Common myeloid progenitor, CD34-positive (primary cell): ENCODE measurements around the gene ROR1.
A peak's percentile ranks its signal among the peaks of the same experiment; 100 is the strongest.

ENCODE experiments used
- CTCF ChIA-PET: fragments of 350-600 bp; sonication (Branson Sonifier 250); formaldehyde crosslinking; loops from one replicate; lab custom pipeline; 2021; ENCODE audit warnings: antibody characterized with exemption; lab: Charles Lee
- POLR2A ChIA-PET: fragments of 350-600 bp; sonication (Branson Sonifier 250); formaldehyde crosslinking; loops from one replicate; lab custom pipeline; 2021; ENCODE audit warnings: antibody characterized with exemption; lab: Charles Lee
- DNase-seq, 3 donors: peaks; one replicate each; pipeline versions ENCODE4 v3.0.0 to v3.0.0-alpha.2; 2013
- H3K27ac ChIP-seq, 2 experiments: 1 replicate in 1 of 2; 2 replicates in 1 of 2; pipeline ENCODE4 v1.7.0; 2013; ENCODE audit warnings: inconsistent platforms in 2 of 2, low read length in 2 of 2, mild to moderate bottlenecking in 2 of 2, low read depth in 1 of 2, moderate library complexity in 1 of 2; ENCODE audit not compliant: severe bottlenecking in 2 of 2, insufficient read depth in 1 of 2, poor library complexity in 1 of 2
- H3K27me3 ChIP-seq, 5 experiments: replicated peaks in 2 of 5; 1 replicate in 3 of 5; 2 replicates in 2 of 5; pipeline versions ENCODE4 v1.6.1 to v1.7.0; 2013; ENCODE audit warnings: low read length in 4 of 5, mild to moderate bottlenecking in 2 of 5, moderate library complexity in 2 of 5, inconsistent platforms in 1 of 5; ENCODE audit not compliant: insufficient read depth in 5 of 5, control insufficient read depth in 4 of 5
- H3K36me3 ChIP-seq, 4 experiments: 1 replicate in 2 of 4; 2 replicates in 2 of 4; pipeline versions ENCODE4 v1.6.1 to v1.7.0; 2013; ENCODE audit warnings: low read length in 3 of 4, control low read depth in 1 of 4, mild to moderate bottlenecking in 1 of 4; ENCODE audit not compliant: control insufficient read depth in 4 of 4, insufficient read depth in 4 of 4
- H3K4me1 ChIP-seq, 4 experiments: 1 replicate in 3 of 4; 2 replicates in 1 of 4; pipeline versions ENCODE4 v1.6.1 to v1.7.1; 2013; ENCODE audit warnings: low read length in 3 of 4, mild to moderate bottlenecking in 3 of 4, control low read depth in 1 of 4, inconsistent platforms in 1 of 4, moderate library complexity in 1 of 4; ENCODE audit not compliant: control insufficient read depth in 4 of 4, insufficient read depth in 4 of 4; ENCODE audit errors: control extremely low read depth in 1 of 4
- H3K4me3 ChIP-seq, 7 experiments: 1 replicate in 4 of 7; 2 replicates in 3 of 7; pipeline versions ENCODE4 v1.5.1 to v1.7.0; 2013; ENCODE audit warnings: mild to moderate bottlenecking in 7 of 7, low read length in 6 of 7, moderate library complexity in 6 of 7, inconsistent platforms in 2 of 7, low read depth in 2 of 7, control low read depth in 1 of 7; ENCODE audit not compliant: insufficient read depth in 4 of 7, control insufficient read depth in 1 of 7; ENCODE audit errors: extremely low read depth in 1 of 7
- H3K9me3 ChIP-seq, 5 experiments: 1 replicate in 4 of 5; 2 replicates in 1 of 5; pipeline versions ENCODE4 v1.6.1 to v1.7.1; 2013; ENCODE audit warnings: low read length in 4 of 5, mild to moderate bottlenecking in 2 of 5, inconsistent platforms in 1 of 5, low read depth in 1 of 5, moderate library complexity in 1 of 5; ENCODE audit not compliant: control insufficient read depth in 4 of 5, insufficient read depth in 2 of 5; ENCODE audit errors: control extremely low read depth in 1 of 5
- WGBS: methylation state at CpG from one replicate; pipeline ENCODE4 v1.1.5; 2013; ENCODE audit not compliant: insufficient coverage; 5-methylcytosine and 5-hydroxymethylcytosine counted together

ROR1 gene

DNA sequence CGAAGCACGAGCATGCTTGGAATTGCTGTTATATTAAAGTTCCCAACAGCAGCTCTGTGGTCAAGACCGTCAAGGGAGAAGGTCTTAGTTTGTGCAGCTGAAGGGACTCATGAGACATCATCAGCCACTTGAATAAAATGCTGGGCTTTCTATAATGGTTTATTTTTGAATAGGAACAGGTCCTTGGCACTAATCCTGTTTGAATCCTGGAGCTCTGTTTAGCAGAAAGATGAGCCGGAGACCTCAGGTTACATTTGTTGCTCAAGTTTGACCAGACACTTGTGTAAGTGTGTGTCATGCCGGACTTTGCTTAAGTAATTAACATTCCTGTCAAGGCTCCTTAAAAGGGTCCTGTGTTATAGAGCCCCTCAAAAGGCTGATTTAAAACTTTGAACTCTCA, 186.5 kb downstream of the ROR1 start:
- DNase-seq, result no peak
- H3K4me1 ChIP-seq, result peaks cover 0 to 3% (median 1%) of the 10 kb centered on the region in 4 experiments
- H3K36me3 ChIP-seq, result no peaks in the 10 kb centered on the region
- CTCF ChIA-PET, result no interaction called here
- 96% methylated on average over 5 of the region's 5 CpGs for WGBS
- H3K27me3 ChIP-seq, result no peaks in the 10 kb centered on the region
- POLR2A ChIA-PET, result no interaction called here
- H3K27ac ChIP-seq, result no peak overlapping the region
- peaks cover 0 to 5% (median 1%) of the 10 kb centered on the region in 5 experiments for H3K9me3 ChIP-seq
- no peak overlapping the region for H3K4me3 ChIP-seq

DNA sequence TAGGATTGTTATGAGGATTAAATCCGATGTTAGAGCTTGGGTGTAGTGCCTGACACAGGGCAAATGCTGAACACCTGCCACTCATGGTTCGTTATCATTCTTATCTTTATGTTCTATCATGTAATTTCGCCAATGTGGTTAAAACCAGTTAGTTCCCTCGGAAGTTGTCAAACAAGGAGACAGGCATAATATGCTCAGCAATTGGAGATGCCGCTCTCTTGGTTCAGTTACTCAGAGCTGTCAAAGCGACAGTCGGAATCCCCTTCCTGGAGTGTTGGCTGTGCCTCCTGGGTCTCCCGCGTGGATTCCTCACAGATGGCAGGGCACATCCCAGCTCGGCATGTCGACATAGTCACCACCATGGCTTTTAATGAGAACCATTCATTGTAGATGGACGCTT, 192.2 kb downstream of the ROR1 start:
- Histone ChIP-seq H3K27ac (no peak overlapping the region), H3K27me3 (peaks cover 0 to 2% (median 0%) of the 10 kb centered on the region in 5 experiments), H3K36me3 (no peaks in the 10 kb centered on the region), H3K4me1 (peaks cover 3 to 8% (median 4%) of the 10 kb centered on the region in 4 experiments), H3K9me3 (no peaks in the 10 kb centered on the region), H3K4me3 (no peak overlapping the region)
- ChIA-PET POLR2A (no interaction called here), CTCF (no interaction called here)
- 65% methylated on average over 10 of the region's 12 CpGs for WGBS
- peak in 2 of 3 donors; percentile 14 to 51 for DNase-seq

DNA sequence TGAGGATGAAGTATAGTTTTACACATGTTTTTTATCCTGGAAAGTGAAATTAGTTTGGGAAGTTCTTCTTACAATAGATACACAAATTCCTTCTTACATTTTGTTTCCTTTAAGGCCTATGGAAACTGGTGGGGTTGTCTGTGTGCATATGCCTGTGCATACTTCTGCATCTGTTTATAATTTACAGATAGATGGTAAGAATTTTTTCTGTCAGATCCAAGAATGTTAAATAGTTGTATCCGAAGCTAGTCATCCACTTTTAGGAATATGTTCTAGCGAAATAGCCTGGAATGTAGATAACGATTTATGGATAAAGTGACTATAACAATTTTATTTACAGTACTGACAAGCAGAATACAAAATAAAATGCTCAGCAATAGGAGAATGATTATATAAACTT, 194.1 kb downstream of the ROR1 start:
- WGBS, result no CpG with 5 or more reads among the region's 3 CpGs
- H3K4me3 ChIP-seq, result no peak overlapping the region
- H3K27me3 ChIP-seq, result peaks cover 0 to 2% (median 0%) of the 10 kb centered on the region in 5 experiments
- H3K27ac ChIP-seq, result no peak overlapping the region
- H3K36me3 ChIP-seq, result no peaks in the 10 kb centered on the region
- peaks cover 3 to 8% (median 4%) of the 10 kb centered on the region in 4 experiments for H3K4me1 ChIP-seq
- ChIA-PET POLR2A (no interaction called here), CTCF (no interaction called here)
- H3K9me3 ChIP-seq, result no peaks in the 10 kb centered on the region
- no peak for DNase-seq

DNA sequence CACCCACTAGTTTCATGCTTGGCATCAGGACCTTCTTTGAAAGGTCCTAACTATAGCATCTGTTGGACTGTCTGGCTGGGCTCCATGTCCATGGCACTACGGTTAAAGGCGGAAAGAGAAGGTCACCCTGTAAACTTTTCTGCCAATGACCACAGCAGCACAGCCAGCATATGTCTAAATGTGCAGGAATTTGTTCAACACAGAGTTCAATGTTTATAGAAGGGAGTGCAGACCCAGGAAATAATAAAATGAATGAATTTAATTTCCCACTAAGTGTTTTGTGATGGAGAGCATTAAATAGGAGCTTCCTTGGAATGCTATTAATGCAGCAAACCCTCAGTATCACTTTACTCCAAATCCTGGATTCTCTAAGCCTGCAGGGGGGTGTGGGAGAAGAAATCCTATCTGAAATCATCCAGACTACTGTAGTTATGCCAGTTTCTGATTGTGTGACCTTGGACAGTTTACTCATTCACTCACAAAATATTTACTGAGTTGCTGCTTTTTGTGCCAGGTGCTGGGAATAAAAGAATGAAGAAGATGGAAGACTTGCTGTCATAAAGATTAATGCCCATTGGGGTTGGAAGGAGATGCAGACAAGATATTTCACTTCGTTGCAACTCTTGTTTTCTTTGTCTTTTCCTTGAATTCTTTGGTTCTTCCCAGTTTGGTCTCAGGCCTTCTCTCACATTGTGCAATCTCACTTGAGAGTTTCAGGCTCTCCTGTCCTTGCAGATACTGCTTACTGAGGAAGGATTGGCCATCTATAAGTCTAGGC, 195.0 kb downstream of the ROR1 start:
- Histone ChIP-seq H3K4me1 (peaks cover 3 to 8% (median 4%) of the 10 kb centered on the region in 4 experiments), H3K9me3 (no peaks in the 10 kb centered on the region), H3K36me3 (no peaks in the 10 kb centered on the region), H3K4me3 (no peak overlapping the region), H3K27me3 (peaks cover 0 to 2% (median 0%) of the 10 kb centered on the region in 5 experiments), H3K27ac (no peak overlapping the region)
- CTCF ChIA-PET, result no interaction called here
- WGBS, result 96% methylated on average over 3 of the region's 3 CpGs
- POLR2A ChIA-PET, result no interaction called here
- no peak for DNase-seq

DNA sequence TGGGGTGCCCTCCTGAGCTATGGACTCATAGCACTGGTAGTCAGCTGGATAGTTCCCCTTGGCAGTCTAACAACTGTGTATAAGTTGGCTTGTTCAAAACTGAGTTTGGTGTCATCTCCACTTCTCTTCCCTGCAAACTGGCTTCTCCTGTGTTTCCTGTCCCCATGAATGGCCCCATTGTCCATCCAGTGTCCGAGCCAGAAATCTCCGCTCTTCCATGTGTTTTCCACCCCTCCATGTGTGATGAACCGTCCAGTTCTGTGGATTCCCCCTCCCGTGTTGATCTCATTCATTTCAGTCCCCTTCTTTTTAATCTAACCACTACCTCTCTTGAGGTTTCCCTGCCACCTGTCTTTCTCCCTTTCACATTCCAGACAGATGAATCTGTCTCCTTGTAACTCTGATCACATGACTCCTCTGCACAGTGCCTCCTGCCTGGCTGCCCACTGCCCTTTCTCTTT, 195.7 kb downstream of the ROR1 start:
- no peak for DNase-seq

DNA sequence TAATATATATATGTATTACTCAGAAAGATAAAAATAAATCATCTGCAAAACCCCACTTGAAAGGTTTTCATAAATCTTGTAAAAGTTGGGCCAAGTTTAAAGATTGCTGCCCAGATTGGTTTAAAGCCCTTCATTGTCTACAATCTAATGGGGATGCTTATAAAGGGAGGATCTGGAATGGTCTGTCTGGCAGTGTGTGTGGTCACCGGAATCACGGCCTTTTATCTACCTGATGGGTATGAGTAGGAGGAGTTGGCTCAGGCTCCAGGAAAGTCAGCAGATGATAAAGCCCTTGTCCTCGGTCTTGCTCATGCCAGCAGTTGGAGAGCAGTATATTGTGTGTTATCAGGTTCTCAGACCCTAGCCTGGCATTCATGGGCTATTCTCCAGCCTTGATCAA, 197.7 kb downstream of the ROR1 start:
- Histone ChIP-seq H3K4me3 (no peak overlapping the region), H3K27ac (no peak overlapping the region), H3K36me3 (no peaks in the 10 kb centered on the region), H3K4me1 (peaks cover 0 to 3% (median 0%) of the 10 kb centered on the region in 4 experiments), H3K27me3 (no peaks in the 10 kb centered on the region), H3K9me3 (no peaks in the 10 kb centered on the region)
- CTCF ChIA-PET, result no interaction called here
- DNase-seq, result no peak
- POLR2A ChIA-PET, result no interaction called here
- WGBS, result no CpG with 5 or more reads among the region's 3 CpGs

More for the DNA sequence above, 195.7 kb downstream of the ROR1 start:
- Histone ChIP-seq H3K27me3 (peaks cover 0 to 2% (median 0%) of the 10 kb centered on the region in 5 experiments), H3K4me3 (no peak overlapping the region), H3K36me3 (no peaks in the 10 kb centered on the region), H3K9me3 (no peaks in the 10 kb centered on the region), H3K4me1 (peaks cover 3 to 8% (median 4%) of the 10 kb centered on the region in 4 experiments), H3K27ac (no peak overlapping the region)
- ChIA-PET CTCF (no interaction called here), POLR2A (no interaction called here)
- WGBS, result 97% methylated on average over 4 of the region's 4 CpGs

DNA sequence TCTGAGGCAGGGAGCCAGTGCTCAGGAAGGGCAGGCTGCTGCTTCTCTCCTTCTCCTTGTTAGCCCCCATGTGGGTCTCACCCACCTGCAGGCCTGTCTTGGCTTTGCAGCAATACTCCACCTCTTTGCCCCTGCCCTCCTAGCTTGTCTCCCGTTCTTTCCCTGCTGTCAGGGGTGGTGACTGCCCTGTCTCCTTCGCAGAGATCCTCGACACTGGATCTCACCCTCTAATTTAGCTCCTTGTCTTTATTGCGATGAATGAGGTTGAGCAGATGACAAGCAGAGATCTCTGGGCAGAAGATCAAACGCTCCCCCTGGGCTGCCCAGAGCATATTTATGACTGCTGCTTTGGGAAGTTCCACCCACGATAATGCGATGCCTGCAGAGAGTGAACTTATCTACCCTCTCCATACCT, 199.2 kb downstream of the ROR1 start:
- no peak overlapping the region for H3K27ac ChIP-seq
- H3K9me3 ChIP-seq, result no peaks in the 10 kb centered on the region
- H3K36me3 ChIP-seq, result no peaks in the 10 kb centered on the region
- no peak overlapping the region for H3K4me3 ChIP-seq
- DNase-seq, result no peak
- no peaks in the 10 kb centered on the region for H3K4me1 ChIP-seq
- CTCF ChIA-PET, result no interaction called here
- 95% methylated on average over 3 of the region's 7 CpGs for WGBS
- POLR2A ChIA-PET, result no interaction called here
- no peaks in the 10 kb centered on the region for H3K27me3 ChIP-seq
